GM15510 (cell line): ENCODE measurements around the gene DDX41.

ENCODE experiments used
- POLR2A ChIP-seq: IDR thresholded peaks from 3 replicates; pipeline ENCODE4 v1.6.1; 2011; ENCODE audit warnings: borderline replicate concordance; ENCODE audit not compliant: insufficient read length; ENCODE audit errors: extremely low read depth

Gene DDX41

DNA sequence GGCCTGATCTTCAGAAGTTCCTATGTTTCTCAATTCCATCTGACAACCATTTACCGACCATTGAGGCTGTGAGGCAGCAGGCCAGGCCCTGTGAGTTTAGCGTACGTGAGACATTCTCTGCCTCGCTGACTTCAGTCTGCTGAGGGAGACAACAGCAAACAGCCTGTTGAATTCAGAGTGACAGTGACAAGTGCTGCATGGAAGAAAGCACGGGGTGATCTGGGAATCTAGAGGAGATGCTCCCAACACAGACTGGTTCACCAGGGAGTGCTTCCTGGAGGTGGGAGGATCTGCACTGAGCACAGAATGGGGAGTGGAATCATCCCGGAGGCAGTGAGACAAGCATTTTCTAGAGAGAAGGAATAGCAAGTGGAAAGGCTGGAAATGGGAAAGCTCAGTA, 10.0 kb upstream of the DDX41 start:
- TF ChIP-seq POLR2A = no peak

DNA sequence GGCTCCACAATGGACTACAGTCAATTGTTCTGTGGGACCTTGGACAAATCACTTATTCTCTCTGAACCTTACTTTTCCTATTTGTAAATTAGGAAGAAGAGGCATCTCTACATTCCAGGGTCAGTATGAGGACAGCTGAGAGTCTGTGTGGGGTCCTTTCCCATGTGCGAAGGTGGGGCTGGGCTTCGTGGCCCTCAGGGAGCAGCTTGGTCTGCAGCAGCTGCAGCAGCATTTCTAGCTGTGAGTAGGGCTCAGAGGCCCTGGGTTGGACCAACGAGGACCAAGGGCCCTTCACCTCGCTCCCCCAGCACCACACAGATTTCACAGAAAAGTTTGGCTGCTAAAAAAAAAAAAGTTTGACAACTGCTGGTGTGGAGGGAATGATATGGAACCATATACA, 9.4 kb upstream of the DDX41 start:
- TF ChIP-seq POLR2A = no peak

DNA sequence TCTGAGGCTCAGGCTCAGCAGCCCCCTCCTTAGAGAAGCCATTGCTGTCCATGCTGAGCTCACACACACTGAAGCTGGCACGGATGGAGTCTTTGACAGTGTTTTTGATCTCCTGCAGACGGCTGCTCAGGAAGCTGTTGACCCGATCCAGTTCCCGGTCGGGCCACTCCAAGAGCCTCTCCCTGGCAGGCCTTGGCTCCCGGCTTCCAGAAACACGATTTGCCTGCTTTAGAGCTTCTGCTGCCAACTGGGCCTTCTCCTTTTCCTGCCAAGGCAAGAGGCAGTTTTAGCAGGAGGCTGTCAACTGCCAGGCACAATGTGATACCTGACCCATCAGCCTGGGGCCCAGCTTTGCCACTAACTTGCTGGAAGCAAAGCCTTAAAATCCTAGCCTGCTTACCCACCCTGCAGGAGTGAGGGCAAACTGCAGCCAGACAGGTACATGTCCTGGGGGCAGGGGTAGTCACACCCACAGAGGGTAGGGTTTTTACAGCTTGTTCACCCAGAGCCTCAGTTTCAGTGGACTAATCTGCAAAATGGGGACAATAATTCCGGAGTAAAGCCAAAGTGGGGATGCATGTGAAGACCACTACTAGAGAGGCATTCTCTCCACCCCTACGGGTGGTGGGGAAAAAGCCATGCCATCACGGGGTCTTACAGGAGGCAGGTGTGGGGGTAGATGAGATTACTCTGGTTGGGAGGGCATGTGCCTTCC, 8.3 kb upstream of the DDX41 start:
- no peak for TF ChIP-seq POLR2A

DNA sequence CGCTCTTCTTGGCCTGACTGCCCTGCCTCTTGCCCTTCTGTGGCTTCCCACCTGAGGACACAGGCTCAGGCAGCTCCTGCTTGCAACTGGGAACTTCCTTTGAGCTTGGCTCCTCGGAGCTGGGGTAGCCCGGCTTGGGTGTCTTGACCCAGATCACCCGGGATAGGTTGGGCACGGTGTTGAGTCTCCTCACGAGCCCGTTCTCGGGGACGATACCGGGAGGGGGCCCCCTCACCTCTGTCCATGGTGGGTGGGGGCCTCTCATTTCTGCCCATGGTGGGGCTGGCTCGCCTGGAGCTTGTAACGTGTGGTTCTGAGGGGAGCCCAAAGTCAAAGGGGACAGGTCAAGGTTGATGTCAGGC, 7.8 kb upstream of the DDX41 start:
- no peak for TF ChIP-seq POLR2A

DNA sequence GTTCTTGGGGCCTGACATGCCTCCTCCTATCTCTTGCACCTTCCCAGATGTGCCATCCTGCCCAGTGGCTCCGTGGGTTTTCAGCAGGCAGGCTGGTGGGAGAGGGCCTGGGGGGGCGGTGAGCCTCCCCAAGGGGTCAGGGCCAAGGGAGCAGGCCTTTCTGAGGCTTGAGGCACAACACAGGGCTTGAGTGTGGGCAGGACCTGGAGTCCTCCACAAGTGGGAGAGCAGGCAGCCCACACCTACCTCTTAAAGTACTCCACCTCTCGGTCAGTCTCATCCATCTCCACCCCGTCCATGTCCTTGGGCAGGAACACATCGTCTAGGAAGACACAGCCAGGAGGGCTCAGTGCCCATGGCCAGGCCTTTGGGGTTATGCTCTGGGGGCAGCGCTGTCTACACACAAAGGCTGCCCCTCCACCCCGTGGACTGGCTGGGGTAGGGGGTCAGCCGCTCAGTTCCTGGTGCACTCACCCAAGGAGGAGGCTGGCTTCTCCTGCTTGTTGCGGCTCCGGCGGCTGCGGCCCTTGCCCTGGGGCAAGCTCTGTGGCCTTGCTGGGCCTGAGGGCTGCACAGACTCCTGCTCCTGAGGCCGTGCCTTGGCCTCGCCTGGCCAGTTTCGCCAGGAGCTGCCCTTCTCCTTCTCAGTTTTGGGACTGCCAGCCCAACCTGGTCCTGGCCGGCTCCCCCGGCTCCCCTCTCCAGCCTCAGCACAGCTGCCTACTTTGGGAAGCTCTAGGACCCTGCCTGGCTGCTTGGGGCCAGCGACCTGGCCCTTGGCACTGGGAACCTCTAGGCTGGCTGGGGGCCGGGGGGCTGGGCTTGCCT, 7.2 kb upstream of the DDX41 start:
- TF ChIP-seq POLR2A = no peak

DNA sequence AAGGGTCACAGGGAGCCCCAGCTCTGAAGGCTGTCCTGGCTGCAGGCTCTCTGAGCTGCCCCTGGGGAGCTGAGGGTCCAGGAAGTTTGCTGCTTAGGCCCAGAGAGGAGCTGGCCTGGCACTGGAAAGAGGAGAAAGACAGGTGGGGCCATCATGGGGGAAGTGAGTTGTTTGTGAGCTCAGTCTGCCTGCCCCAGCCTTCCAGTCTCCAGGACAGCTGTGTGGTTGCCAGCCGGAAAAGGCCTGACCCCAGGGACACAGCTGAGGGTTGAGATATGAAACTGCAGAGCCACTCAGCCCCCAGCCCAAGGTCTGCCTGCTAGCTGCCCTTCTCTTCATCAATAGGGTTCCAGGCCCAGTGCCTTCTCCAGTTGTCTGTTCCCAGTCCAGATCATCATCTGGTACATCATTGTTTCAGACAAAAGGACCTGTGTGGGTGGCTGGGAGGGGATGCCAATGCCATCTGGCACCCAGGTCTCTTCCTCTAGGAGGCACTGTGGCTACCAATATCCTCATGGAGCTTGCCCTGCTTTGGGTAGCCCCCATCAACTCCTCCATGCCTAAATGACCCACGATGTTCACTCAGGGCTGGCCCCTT, 4.3 kb upstream of the DDX41 start:
- TF ChIP-seq POLR2A = no peak

DNA sequence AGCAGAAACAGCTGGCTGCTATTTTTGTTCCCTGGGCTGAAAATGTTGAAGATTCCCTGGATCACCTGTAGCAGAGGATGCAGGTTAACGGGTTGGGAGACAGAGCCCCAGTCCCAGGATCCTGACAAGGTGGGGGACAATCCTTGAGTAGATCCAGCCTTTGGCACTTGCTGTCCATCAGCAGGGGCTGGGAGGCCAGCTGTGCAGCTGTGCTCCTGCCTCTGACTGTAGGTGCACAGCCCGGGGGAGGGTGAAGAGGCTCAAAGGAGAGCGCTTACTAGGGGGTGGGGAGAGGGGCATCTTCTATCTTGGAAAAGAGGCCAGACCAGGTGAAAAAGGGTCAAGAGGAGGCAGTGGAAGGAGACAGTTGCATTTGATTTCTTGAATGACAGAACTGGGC, 3.5 kb upstream of the DDX41 start:
- TF ChIP-seq POLR2A = no peak

DNA sequence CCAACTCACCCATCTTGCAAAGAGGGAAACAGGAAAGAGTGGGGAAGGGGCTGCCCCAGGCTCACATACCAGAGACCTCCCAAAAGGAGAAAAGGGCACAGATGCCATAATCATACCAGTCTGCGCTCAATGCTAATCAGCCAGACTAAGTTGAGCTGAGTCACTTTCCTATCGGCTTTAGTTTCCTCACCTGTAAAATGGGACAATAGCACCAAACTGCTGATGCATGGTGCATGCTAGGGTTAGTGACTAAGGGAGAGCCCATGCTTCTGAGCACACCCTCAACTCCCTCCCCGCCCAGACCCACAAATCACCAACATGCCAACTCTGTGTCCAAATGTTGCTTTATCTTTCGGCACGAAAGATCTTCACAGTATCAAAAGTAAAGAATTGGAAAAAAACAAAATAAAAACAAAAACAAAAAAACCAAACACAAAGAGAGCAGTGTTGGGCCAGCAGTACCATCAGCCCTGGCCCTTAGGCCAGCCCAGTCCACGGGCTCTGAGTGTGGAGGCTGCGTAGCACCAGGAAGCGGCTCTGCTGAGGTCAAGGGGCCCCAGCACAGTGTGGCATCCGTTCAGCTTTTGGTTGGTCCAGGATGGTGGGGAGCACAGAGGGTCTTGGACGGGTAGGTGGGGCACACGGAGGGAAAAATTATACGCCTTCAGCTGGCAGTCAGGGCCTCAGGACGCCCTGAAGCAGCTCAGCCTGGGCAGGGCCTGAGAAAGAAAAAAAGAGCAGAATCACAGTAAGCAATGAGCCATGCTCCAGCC, 2.9 kb upstream of the DDX41 start:
- TF ChIP-seq POLR2A = no peak

DNA sequence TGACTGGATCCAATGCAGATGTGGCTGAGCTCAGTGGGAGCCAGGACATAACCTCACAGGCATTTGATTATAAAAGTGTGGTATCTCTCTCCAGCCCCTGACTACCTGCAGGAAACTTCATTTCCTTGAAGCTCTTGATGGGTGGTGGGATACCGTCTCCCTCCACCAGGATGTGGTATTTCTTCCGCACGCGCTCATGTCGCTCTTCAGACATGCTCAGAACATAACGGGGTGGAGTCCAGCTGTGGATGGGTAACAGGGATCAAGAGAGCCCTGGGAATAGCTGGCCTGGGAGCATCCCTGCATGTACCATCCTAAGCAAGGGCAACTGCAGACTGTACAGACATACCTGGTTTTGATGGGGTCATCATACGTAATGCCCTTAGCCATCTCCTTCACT, 1.2 kb downstream of the DDX41 start:
- no peak for TF ChIP-seq POLR2A

DNA sequence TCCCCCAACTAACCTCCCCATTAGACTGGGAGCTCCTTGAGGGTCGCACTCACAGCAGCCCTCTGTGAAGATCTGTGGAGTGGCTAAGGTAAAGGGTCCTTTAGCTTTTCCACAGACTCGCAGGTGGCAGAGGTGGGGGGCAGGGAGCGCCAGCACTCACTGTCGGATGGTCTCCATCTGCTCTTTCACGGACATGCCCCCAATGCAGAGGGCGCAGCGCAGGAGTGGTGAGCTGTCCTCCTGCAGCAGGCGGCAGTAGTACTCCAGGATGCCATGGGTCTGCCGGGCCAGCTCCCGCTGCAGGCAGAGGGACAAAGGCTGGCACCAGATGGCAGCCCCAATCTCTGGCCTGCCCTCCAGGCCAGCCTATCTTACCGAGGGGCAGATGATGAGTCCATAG, 2.2 kb downstream of the DDX41 start:
- TF ChIP-seq POLR2A = no peak

DNA sequence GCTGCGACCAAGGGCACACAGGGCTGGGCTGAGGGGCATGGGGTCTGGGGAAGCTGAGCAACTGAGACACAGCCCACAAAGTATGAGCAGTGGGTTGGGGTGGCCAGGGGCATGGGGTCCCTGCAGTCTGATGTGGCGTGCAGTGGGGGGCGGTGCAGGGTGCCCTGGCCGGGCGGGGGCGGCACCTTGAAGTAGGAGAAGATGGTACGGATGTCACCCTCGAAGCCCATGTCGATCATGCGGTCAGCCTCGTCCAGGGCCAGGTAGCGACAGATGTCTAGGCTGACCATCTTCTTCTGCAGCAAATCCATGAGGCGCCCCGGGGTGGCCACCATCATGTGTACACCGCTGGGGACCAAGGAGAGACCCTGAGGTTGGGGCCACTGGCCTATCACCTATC, 3.3 kb downstream of the DDX41 start:
- no peak for TF ChIP-seq POLR2A

DNA sequence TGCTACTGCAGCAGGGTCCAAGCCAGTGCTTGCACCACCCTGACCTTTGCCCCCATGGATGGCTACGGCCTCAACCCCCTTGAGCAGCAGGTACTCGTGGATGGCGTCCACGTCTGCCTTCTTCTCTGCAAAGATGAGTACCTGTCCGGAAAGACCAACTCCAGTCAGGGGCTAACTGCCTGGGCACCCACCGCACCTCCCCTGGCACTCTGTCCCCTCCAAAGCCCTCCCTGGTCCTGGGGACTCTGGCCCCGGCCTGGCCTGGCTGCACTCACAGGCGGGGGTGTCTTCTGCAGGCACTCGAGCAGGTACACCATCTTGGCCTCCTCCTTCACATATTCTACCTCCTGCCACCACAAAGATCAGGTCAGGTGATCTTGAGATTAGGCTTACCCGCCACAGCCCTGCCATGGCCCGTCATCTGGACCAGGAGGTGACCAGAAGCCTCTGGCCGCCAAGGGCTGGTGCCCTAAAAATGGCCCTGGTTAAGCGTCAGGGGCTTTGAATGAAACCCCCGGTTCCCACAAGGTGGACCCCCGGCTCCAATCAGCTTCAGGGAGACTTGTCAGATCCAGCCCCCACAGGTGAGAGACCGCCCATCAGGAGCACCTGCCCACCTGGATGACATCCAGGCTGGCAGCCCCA, 3.9 kb downstream of the DDX41 start:
- TF ChIP-seq POLR2A = no peak

DNA sequence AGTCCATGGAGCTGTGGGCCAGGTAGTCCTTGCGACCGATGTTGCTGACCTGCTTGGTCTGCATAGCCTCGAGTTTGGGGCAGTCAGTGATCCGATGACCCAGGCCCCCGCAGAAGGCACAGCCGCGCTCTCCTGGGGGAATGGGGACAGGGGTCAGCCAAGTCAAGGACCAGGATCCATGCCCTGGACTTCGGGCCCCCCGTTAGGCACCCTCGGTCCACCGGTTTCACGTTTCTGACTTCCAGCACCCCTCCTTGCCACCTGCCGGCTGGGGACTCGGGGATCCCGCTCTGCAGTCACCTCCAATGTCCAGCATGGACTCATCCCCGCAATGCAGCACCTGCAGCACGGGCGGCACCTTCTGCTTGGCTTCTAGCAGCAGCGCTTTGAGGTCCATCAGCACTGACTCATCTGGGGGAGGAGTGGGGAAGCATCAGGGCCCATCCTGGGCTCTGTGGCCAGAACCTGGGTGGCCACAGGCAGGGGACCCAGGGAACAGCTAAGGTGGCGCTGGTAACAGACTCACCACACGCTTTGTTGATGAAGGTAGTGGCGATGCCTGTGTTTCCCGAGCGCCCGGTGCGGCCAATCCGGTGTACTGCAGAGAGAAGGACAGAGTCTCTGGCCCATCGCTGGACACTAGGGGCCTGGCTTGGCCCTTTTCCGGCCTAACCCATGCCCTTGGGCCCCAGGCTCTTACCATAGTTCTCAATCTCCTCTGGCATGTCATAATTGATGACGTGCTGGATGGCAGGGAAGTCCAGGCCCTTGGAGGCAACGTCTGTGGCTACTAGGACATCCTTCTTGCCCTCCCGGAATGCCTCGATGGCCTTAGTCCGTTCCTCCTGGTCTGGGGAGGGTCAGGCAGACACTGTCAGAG, 4.7 kb downstream of the DDX41 start:
- TF ChIP-seq POLR2A = no peak

DNA sequence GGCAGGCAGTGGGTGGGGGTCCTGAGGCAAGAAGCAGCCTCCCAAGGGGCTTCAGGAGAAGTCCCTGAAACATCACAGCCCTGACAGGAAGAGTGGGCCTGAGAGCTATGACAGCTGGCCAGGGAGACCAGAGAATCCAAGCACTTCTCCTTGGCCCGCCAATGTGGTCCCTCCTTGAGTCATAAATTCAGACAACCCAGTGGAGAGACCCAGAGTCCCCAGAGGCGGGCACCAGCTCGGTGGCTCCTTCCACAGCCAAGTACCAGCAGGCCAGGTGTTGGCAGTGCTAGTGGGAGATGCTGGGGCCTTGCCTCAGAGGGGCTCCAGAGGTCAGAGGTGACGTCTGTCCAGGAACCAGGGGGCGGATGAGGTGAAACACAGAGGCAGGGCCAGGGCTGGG, 5.6 kb downstream of the DDX41 start:
- no peak for TF ChIP-seq POLR2A
